H7 (cell line): Measurements from ENCODE around the gene PPID. TPM values are rescaled to one million over a fixed set of nuclear protein-coding genes. Genes with fewer than 3 reads are reported as not detected.
"Not testable (repeated sequence)": the region's sequence is repeated elsewhere in the genome, so short reads cannot be mapped to it uniquely, and the experiment has no call there.

Source experiments
- DNase-seq: peaks from one replicate; pipeline ENCODE4 v3.0.0; 2012
- H3K27me3 ChIP-seq: 2 replicates; pipeline ENCODE4 v1.6.0; 2011; ENCODE audit warnings: mild to moderate bottlenecking, low read length; ENCODE audit not compliant: control insufficient read depth, insufficient read depth
- H3K36me3 ChIP-seq: replicated peaks from 2 replicates; pipeline ENCODE4 v1.5.1; 2011; ENCODE audit warnings: low read length; ENCODE audit not compliant: control insufficient read depth, insufficient read depth
- H3K4me3 ChIP-seq: 2 replicates; pipeline ENCODE4 v1.5.1; 2011; ENCODE audit warnings: low read depth, mild to moderate bottlenecking, control low read depth, low read length, moderate library complexity; ENCODE audit not compliant: insufficient read depth
- total RNA-seq: library from RNA; depleted of rRNA; stranded (reverse); fragments of >200 nt; shearing (Covaris generic); gene quantifications from 2 replicates; pipeline ENCODE4 v1.2.3, GENCODE V29; 2014

The PPID gene
- total RNA-seq, 1 experiment from 2014 or later, result 31.1 TPM

DNA sequence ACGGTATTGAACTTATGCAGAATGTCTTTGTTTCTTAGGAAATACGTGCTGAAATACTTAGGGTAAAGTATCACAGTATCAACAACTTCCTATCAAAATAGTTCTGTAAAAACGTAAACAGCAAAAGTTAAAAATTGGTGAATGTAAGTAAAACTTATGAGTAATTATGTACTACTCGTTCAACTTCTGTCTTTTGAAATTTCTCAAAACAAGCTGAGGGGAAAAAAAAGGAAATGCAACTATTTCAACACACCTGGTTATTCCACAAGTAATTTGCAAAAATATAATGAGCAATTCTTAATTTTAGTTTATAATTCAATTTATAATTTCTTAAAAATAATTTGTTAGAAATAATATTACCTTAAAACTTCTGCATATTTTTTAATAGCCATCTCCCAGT, 8.3 kb downstream of the PPID start:
- no peak for DNase-seq
- no peaks in the 10 kb centered on the region for H3K27me3 ChIP-seq
- no peak overlapping the region for H3K4me3 ChIP-seq
- H3K36me3 ChIP-seq, result peaks cover 12% of the 10 kb centered on the region

DNA sequence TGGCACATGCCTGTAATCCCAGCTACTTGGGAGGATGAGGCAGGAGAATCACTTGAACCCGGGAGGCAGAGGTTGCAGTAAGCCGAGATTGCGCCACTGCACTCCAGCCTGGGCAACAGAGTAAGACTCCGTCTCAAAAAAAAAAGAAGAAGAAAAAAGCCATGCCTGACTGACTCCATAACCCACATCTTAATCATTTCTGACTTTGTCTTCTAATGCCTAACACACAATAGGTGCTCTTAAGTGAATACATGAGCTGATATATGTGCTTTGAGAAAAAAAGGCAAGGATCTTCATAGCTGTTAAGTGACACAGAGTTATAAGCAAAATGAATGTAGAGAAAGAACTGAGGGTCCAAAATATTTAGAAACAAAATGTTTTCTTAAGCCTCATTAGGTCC, 10.6 kb downstream of the PPID start:
- H3K36me3 ChIP-seq, result peaks cover 11% of the 10 kb centered on the region
- H3K27me3 ChIP-seq, H3K4me3 ChIP-seq, DNase-seq: not testable (repeated sequence)

DNA sequence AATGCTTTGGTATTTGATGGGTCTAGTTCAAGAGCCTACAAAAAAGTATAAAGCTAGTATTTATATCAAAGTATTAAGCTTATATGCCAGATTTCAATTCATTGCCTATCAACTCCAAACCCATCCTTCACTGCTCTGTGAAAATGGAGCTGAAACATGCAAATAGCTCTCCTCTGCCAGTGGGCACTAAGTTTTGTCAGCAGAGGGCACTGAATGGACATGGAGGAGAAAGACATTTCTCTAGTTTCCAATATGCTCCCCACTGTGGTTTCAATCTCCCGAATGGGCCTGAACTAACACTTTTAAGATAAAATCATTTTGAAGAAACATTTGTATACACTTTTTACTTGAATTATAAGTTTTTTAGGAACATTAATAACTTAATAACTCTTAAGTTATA, 12.4 kb downstream of the PPID start:
- H3K36me3 ChIP-seq, result peaks cover 11% of the 10 kb centered on the region
- no peaks in the 10 kb centered on the region for H3K27me3 ChIP-seq
- H3K4me3 ChIP-seq, result no peak overlapping the region
- DNase-seq, result no peak

DNA sequence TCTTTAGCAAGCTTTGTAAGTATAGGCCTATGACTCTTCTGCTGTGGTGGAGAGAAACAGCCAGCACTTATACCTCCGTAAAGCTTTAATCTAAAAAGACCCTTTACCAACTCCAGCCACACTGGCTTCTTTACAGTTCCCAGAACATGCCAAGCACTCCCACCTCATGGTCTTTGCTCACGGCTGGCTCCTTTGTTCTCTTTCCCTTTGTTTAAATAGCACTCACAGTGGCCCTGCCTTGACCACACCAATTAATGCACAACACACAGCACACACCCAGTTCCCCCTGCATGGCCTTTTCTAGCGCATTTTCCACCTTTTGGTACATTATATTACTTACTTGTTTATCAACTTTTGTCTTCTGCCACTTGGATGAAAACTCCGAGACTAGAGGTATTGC, 18.9 kb downstream of the PPID start:
- Histone ChIP-seq H3K36me3 (peaks cover 2% of the 10 kb centered on the region), H3K27me3 (no peaks in the 10 kb centered on the region), H3K4me3 (no peak overlapping the region)
- DNase-seq, result no peak

DNA sequence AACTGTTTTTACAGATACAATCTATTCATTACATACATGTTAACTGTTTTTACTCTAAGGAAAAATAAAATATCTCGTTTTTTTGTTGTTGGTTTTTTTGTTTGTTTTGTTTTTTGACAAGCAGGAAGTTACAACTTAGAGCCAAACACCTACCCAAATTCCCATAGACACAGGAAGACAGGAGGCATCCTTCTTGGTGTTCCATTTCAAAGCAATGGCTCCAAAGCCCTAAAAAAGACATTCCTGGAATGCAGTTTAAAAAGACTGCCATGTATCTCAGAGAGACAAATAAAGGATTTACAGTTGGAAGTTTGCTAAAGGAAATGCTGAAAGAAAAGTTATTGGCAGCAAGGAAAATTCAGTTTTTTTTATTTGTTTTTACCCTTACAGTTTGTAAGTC, 34.4 kb downstream of the PPID start:
- Histone ChIP-seq H3K27me3 (no peaks in the 10 kb centered on the region), H3K36me3 (no peaks in the 10 kb centered on the region; the same call in 1 of the 2 replicates), H3K4me3 (no peak overlapping the region)
- DNase-seq, result no peak

DNA sequence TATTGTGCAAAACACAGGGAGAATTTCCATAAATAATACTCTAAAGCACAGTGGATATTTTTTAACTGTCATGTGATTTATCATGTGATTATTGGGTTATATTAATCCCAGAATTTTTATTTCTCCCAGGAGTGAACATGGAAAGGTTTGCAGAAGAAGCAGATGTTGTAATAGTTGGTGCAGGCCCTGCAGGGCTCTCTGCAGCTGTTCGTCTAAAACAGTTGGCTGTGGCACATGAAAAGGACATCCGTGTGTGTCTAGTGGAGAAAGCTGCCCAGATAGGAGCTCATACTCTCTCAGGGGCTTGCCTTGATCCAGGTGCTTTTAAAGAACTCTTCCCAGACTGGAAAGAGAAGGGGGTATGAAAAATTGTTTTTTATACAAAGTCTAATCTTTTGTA, 41.1 kb downstream of the PPID start:
- H3K27me3 ChIP-seq, result no peaks in the 10 kb centered on the region
- H3K36me3 ChIP-seq, result no peaks in the 10 kb centered on the region; the same call in 1 of the 2 replicates
- no peak for DNase-seq
- H3K4me3 ChIP-seq, result no peak overlapping the region

DNA sequence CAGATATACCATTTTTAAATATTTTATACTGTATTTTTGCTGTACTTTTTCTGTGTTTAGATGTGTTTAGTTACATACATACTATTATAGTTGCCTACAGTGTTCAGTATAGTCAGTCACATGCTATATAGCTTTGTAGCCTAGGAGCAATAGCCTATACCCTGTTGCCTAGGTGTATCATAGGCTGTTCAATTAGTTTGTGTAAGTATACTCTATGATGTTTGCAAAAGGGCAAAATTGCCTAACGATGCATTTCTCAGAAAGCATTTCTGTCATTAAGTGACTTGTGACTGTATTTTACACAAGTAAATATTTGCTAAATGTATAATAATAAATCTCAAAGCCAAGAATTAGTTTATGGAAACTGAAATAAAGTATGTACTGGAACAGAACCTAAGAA, 41.6 kb downstream of the PPID start:
- no peaks in the 10 kb centered on the region; the same call in 1 of the 2 replicates for H3K36me3 ChIP-seq
- DNase-seq, result no peak
- H3K27me3 ChIP-seq, result no peaks in the 10 kb centered on the region
- no peak overlapping the region for H3K4me3 ChIP-seq

DNA sequence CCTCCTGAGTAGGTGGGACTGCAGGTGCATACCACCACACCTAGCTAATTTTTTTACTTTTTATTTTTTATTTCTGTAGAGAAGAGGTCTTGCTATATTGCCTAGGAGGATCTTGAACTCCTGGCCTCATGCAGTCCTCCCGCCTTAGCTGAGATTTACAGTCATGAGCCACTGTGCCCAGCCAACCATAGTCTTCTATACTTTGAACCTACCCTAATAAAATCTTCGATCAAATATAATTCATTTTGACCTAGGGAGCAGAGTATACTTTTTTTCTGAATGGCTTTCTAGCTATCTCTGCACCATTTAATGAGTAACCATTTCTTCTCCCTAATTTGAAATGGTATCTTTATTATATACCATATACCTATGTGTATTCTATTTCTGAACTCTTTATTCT, 44.4 kb downstream of the PPID start:
- Histone ChIP-seq H3K27me3 (no peaks in the 10 kb centered on the region), H3K4me3 (no peak overlapping the region), H3K36me3 (no peaks in the 10 kb centered on the region)
- no peak for DNase-seq

DNA sequence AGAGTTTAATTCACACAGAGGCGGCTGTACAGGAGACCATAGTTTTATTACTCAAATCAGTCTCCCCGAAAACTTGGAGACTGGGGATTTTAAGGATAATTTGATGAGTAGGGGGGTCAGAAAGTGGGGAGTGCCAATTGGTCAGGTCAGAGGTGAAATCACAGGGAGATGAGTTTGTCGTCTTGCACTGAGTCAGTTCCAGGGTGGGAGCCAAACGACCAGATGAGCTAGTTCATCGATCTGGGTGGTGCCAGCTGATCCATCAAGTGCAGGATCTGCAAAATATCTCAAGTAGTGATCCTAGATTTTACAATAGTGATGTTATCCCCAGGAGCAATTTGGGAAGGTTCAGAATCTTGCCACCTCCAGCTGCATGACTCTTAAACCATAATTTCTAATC, 47.1 kb downstream of the PPID start:
- no peak for DNase-seq
- no peak overlapping the region for H3K4me3 ChIP-seq
- H3K36me3 ChIP-seq, result no peaks in the 10 kb centered on the region
- H3K27me3 ChIP-seq, result no peaks in the 10 kb centered on the region

DNA sequence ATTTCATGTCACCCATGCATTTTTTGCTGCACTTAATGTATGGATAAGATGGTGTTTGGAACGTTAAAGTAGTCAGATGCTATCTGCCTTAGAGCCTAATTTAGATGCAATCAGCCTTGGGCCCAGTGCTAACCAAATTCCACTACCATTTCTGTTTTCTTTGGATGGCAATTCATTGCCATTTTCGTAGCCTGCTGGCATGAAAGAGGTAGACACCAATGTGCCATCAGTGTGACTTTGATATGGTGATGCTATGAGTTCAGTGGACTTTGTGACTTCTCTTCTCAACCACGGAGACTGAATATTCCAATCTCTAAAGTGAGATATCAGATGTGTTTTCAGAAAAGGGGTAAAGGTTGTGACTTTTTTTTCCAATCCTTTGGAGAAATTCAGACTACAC, 49.6 kb downstream of the PPID start:
- Histone ChIP-seq H3K27me3 (no peaks in the 10 kb centered on the region), H3K4me3 (no peak overlapping the region), H3K36me3 (peaks cover 1% of the 10 kb centered on the region; the same call in 1 of the 2 replicates)
- DNase-seq, result no peak

DNA sequence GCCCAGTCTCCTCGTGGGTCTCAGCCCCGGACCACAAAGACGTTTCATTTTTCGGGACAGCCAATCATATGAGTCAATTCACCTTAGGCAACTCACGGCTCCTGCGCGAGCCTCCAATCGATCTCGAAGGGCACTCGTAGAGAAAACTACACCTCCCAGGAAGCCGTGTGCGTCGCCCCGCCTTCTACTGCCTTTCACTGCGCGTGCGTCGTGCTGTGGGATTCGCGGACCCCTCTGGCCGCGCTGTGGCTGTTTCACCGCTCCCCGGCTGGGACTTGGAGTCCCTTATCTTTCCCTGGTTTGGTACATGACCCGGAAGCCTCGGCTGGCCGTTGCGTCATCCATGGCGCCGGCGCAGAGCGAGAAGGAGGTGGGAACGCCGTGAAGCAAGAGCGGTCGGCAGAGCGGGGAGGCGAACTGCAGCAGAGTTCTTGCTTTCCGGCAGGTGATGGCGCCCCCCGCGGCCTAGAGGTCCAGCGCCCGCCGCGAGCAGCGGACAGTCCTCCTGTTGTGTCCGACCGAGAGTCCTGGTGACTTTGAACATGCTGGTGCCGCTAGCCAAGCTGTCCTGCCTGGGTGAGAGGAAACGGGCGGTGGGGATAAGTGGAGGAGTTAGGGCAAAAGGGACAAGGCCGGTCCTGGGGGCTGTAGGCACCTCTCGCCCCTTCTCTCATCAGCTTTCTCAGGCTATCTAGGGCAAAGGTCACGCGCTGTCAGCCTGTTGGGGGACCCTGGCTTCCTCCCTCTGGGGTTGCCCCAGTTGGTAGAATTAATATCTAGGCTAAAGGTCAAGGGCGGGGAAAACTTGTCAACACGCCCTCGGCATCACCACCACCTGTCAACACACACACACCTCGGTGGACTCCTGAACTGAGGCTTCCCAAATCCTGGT, 51.0 kb downstream of the PPID start, which contains the start of gene ETFDH:
TSS of gene ETFDH (plus strand) at position 382 of the 892 bp plus-strand sequence. CDS start at position 543, 161 bp downstream.
- no peaks in the 10 kb centered on the region for H3K27me3 ChIP-seq
- peaks cover 1% of the 10 kb centered on the region; the same call in 1 of the 2 replicates for H3K36me3 ChIP-seq
- DNase-seq, result peak; percentile 93
- peak within 1 kb of the TSS; percentile 89 for H3K4me3 ChIP-seq

DNA sequence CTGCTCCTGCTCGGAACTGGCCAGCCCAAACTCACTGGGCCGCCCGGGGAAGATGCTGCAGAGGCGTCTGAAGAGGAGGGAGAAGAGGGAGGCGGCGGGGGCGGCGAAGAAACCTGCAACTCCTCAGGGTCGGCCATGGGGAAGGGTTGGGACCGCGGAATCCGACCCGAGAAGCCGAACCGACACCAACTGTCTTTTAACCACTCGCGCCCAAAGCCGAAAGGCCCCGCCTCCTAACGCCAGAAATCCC, 51.6 kb downstream of the PPID start, which contains the start of gene C4orf46:
TSS of gene C4orf46 (minus strand) at position 223 of the 250 bp plus-strand sequence. CDS start at position 137, 86 bp downstream.
- peaks cover 1% of the 10 kb centered on the region; the same call in 1 of the 2 replicates for H3K36me3 ChIP-seq
- peak within 1 kb of the TSS; percentile 89 for H3K4me3 ChIP-seq
- no peaks in the 10 kb centered on the region for H3K27me3 ChIP-seq
- DNase-seq, result no peak

DNA sequence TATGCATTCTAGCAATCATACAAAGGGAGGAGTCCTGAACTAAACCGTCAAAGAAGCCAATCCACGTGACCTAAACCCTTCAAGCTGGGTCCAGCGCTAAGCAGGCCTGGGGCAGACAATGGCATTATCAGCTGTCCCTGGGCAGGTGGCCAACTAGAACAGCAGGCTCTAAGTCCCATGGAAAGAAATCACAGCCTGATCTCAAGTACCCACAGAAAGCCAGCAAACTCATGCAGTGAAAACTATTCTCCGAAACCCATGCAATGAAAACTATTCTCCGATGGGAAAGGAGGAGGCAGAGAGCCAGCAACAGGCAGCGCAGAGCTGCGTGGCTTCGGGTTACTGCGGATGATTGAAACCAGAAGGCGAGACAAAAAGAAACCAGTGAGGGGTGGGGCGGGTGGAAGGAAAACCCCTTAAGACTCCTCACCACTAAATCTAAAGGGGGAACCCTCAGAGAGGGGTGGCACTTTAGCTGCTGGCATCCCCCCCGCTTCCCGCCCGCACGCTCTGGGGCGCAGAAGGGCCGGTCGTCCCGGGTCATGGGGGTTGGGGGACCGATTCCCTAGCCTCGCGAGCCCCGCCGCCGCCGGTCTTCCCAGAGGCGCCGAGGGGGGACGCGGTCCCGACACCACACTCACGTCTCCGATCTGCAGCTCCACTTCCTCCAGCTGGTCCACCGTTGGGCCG, 52.1 kb downstream of the PPID start:
- Histone ChIP-seq H3K4me3 (peak overlapping the region; percentile 89), H3K36me3 (peaks cover 1% of the 10 kb centered on the region; the same call in 1 of the 2 replicates), H3K27me3 (no peaks in the 10 kb centered on the region)
- DNase-seq, result peak; percentile 72

DNA sequence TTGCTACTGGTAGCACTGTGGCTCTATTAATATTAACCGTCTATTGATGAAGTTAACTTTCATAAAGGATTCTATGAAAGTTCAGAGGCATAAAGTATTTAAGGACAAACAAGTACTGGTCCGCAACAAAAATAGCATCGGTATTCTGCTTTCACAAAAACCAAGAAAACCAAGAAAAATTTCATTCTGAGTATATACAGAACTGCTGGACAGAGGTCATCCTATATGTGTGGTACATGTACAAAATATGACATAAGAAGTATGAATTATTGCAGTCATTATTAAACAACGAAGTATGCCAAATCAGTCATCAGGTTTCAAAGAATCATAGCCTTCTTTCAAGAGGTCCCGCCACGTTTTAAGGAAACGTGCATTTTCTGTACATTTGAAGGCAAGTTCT, 53.9 kb downstream of the PPID start:
- Histone ChIP-seq H3K27me3 (no peaks in the 10 kb centered on the region), H3K36me3 (peaks cover 1% of the 10 kb centered on the region; the same call in 1 of the 2 replicates), H3K4me3 (no peak overlapping the region)
- no peak for DNase-seq

DNA sequence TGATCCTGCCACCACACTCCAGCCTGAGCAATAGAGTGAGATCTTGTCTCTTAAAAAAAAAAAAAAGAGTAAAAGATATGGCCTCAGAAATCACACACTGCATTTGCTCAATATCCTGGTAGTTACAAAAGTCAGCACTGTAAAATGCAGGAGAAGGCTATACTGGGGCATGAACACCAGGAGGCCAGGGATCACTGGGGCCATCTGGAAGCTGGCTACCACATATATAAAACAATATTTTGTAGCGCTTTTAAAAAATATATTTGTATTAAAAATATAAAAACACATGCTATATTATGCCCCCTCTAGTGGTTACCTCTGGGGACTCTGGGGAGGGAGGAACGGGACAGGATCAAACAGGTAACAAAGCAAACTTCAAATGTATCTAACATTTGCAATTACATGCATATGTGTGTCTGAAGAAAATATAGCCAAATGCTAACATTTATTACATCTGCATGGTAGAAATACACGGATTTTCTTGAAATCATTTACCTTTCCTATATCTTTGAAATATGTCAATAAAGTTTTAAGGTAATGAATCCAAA, 55.5 kb downstream of the PPID start:
- Histone ChIP-seq H3K27me3 (no peaks in the 10 kb centered on the region), H3K36me3 (peaks cover 1% of the 10 kb centered on the region; the same call in 1 of the 2 replicates), H3K4me3 (no peak overlapping the region)
- peak; percentile 68 for DNase-seq
